HG03097 (cell line): Measurements from ENCODE around the gene MISFA.
A peak's percentile ranks its signal among the peaks of the same experiment; 100 is the strongest.
"Not testable (repeated sequence)": the region's sequence is repeated elsewhere in the genome, so short reads cannot be mapped to it uniquely, and the experiment has no call there.

Experiments
- ATAC-seq: cut with Tn5 transposase; IDR thresholded peaks from one replicate; pipeline ENCODE4 v1.9.1; 2021; ENCODE audit not compliant: unreplicated experiment, low FRiP score

The MISFA gene

GRCh38 chr11:18599739-18600230 lies at the start of gene MISFA:
Gene MISFA (plus strand): TSS chr11:18599789. CDS start chr11:18599929, 140 bp downstream.
- ATAC-seq, result no peak

- ATAC-seq, result no peak
Measured at GRCh38 chr11:18563090-18563730, 36.4 kb upstream of the MISFA start.

DNA sequence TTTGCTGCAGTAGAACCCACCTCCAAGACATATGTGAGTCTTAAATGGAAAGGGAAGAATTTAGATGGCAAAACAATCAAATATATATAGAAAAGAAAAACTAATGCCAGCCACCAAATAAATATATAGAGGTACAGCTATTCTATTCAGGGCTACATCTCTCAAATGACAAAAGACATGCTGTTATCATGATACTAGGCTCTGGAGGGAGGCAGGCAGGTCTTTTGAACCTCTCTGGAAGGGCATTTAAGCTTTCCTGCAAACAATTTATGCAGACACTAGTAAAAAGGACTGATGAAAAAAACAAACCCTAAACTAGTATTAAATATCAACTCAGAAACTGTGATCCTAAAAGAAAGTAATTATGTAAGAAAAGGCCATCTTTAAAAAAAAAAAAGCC lies 35.4 kb upstream of the MISFA start:
- ATAC-seq, result no peak

GRCh38 chr11:18566406-18566805 lies 33.2 kb upstream of the MISFA start:
- no peak for ATAC-seq

DNA sequence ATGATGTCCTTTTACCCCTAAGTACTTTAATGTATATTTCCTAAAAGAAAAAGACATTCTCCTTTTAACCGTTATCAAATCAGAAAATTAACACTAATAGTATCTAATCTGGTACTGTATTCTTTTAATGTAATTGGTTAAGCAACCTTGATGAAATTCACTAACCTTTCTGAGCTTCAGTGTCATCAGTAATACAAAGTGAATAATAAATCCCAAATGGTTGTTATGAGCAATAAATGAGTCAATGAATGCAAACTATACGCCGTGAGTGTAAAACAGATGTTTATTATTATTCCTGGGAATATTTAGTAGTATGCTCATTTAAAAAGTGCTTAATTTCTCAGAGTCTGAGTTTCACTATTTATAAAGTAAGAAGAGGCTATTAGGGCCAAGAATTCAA lies 32.5 kb upstream of the MISFA start:
- ATAC-seq, result no peak

GRCh38 chr11:18575361-18575760 lies 24.2 kb upstream of the MISFA start:
- ATAC-seq, result no peak

DNA sequence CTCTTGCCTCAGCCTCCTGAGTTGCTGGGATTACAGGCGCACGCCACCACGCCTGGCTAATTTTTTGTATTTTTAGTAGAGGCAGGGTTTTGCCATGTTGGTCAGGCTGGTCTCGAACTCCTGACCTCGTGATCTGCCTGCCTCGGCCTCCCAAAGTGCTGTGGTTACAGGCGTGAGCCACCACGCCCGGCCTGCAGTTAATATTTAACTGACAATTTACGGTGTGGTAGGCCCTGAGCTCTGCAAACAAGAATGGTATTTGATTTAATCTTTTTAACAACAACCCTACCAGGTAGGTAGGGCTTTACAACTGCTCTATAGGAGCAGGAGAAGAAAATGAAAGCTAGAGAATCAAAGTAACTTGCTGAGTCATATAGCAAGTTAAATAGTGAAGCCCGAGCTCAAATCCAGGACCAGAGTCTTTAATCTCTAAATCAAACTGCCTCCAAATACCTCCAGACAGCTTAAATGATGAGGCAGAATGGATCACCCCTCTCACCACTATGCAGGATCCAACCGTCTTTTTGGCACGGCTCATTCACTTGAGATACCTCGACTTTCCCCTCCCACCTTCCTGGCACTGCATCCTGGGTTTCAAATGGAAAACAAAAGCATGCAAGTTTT lies 20.5 kb upstream of the MISFA start:
- peak; percentile 62 for ATAC-seq

- ATAC-seq, result no peak
Measured at GRCh38 chr11:18580113-18580766, 19.3 kb upstream of the MISFA start.

DNA sequence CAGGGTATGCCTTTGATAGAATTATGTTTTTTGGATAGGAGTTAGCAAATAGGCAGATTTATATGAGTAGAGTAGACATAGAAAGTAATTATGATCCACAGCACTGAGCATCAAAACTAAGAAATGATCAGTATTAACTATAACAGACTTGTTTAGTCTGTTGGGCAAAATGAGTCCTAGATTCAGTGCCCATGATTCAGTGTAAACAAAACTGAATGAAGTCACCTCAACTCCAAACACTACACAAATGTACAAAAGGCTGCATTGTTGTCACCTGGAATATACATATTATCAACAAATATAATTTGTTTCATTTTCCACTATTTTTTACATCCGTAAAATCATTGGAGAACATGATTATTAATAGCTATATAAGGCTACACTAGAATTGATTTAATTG lies 17.8 kb upstream of the MISFA start:
- ATAC-seq, result no peak

DNA sequence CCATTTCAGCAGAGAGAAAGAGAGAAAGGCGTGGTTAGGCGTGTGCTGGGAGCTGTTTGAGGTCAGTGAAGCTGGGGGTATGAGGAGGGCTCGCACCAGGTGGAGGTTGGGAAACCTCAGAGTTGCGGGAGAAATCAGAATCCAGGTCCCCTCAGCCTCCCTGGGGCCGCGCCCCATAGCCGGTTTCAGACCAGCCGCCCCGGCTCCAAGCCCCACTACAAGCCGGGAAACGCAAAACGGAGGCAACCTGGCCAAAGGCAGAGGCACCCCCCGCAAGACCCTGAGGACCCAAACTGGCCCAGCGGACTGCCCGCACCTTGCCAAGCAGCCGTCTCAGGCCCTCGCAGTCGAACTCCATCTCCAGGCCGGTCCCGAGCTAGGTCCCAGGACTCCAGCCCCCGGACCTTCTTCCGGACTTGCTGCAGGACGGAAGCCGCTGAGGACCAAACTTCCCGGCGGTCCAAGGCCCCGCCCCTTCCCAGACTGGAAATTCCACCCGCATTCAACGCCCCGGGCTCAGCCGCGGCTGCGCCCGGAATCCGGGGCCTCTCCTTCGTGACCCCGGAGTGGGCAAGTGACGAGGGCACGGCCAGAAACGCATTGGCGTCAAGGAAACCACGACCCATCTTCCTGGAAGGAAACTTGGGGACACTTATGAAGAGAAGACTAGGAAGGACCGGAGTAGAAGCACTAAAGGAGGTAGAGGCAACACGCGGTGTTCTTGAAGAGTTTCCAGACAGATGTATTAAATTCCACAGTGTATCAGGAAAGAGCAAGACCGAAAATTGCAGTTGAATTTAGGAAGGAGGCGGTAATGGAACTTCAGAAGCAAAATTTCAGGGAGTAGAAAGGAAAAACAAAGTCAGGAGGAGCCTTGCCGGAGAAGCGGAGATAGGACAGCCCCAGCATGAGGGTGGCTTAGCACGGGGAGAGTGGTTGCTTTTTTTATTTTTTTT lies 11.0 kb upstream of the MISFA start, which contains the start of gene UEVLD:
UEVLD (minus strand) TSS at position 438 of the 956 bp plus-strand sequence; CDS start at position 358, 80 bp downstream.
- ATAC-seq, result peak; percentile 65

- no peak for ATAC-seq
Measured at GRCh38 chr11:18590571-18590970, 9.0 kb upstream of the MISFA start.

DNA sequence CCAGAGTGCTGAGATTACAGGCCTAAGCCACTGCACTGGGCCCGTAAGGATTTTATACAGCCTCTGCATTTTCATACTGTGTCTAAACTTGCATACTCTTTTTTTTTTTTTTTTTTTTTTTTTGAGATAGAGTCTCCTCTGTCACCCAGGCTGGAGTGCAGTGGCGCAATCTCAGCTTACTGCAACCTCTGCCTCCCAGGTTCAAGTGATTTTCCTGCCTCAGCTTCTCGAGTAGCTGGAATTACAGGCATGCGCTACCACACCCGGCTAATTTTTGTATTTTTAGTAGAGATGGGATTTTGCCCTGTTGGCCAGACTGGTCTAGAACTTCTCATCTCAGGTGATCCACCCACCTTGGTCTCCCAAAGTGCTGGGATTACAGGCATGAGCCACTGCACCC lies 5.5 kb upstream of the MISFA start:
- not testable (repeated sequence) for ATAC-seq

- ATAC-seq, result no peak
Measured at GRCh38 chr11:18594999-18595749, 4.4 kb upstream of the MISFA start.

DNA sequence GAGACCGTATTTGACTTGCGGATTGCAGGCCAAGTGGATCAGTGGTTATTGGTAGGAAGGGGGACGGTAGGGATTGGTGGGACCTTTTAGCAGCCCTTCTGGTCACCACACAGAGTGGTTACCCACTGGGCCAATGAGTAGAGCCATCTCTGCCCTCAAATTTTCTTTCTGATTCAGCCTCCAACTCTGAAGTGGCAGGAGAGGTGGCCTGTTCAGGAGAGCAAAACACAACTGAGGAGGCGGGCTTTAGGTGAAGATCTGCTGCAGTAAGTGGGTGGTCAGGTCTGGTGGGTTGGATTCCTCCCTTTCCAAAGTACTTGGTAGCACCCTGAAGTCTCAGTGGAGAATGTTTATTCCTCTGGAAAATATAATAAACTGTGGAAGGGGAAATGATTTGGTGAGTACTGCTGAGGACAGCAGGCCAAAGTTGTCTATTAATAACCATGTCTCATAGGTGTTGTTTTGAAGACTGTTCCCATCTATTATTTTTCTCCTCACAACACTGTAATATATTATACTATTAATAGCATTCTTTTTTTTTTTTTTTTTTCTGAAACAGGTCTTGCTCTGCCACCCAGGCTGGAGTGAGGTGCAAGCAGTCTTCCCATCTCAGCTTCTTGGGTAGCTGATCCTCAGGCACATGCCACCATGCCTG lies 1.5 kb downstream of the MISFA start:
- no peak for ATAC-seq

DNA sequence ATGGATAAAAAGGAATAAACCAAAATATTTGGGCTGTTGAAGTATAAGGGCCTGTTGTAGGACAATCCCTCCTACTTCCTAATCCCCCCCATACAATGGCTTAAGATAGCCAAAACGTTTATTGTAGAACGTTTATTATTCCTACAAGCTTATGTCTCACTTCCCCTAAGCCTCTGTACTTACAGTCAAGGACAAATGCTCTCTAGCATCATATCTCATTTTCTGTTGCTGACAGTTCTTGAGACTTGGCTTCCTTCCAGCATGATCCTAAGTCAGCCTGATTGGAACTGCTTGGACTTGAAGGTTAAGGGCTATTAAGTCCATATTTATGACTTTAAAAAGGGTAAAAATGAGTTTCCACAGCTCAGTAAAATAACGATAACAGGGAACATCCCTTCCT lies 8.8 kb downstream of the MISFA start:
- ATAC-seq, result no peak

DNA sequence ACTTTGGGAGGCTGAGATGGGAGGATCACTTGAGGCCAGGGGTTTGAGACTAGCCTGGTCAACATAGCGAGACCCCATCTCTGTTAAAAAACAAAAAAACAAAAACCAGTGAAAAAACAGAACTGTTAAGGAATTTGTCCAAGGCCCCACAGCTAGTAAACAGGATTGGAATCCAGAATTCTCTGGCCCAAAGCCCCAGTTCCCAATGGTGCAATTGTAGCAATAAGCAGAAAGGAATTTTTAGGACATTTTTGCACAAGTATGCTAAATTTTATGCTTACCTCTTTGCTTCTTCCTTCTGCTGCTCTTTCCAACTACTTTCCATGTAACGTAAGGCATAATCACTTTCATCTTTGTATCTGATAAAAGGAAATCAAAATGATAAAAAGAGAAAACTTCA lies 11.6 kb downstream of the MISFA start:
- no peak for ATAC-seq

DNA sequence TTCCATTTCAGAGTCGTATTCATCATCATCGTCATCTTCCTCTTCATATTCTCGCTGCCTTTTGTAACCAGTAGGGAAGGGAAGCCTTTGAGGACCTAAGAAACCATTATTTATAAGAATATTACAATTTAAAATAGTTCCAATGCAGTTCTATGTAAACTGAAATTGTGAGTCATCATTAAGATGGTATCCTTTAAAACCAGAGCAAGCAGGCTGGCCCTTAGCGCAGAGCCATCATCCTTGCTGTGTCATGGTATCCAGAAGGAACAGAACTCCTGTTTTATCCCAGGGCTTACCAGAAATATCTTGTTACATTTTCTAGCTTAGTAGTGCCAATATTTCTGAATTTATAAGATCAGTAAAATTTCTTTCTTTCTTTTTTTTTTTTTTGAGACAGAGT lies 12.8 kb downstream of the MISFA start:
- ATAC-seq, result no peak

DNA sequence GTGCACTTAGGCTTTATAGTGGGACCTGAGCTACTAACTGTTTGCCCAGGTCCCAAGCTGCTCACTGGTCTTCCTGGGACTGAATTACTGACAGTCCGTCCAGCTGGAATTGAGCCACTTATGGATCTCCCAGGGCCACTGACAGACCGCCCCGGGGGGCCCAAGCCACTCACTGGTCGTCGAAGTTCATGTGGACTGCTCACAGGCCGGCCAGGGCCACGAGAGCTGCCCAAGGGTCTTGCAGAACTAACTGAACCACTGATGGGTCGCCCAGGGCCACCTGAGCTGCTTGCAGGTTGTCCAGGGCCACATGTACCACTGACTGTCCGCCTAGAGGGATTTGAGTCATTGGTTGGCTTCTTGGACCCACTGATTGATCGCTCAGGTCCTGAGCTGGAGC lies 15.1 kb downstream of the MISFA start:
- no peak for ATAC-seq

GRCh38 chr11:18615628-18616392 lies 16.2 kb downstream of the MISFA start:
- peak; percentile 74 for ATAC-seq
